Measurements from ENCODE around the gene MAP3K5.

DNA sequence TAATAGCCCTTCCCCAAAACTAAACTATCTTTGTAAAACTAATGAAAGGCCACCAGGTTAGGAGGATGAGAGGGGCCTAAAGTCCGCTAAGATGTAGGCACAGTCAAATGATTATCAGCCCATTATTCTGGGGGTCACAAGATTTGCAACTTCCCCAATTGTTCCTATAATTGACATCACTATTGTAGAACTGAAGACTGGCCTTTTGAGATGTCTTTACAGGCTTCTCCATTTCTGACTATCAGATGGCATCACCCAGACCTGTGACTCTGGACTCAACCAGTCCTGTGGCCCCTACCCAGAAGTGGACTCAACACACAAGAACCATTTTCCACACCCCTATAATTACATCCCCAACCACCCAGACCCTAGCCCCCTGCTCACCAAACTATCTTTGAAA is 180.5 kb downstream of the MAP3K5 start:
- TF ChIP-seq EZH2 (IDR thresholded peaks at IDR 0.05; ENCODE audit: insufficient read depth, low read length), result no peak
- TF ChIP-seq, protein P1, sequence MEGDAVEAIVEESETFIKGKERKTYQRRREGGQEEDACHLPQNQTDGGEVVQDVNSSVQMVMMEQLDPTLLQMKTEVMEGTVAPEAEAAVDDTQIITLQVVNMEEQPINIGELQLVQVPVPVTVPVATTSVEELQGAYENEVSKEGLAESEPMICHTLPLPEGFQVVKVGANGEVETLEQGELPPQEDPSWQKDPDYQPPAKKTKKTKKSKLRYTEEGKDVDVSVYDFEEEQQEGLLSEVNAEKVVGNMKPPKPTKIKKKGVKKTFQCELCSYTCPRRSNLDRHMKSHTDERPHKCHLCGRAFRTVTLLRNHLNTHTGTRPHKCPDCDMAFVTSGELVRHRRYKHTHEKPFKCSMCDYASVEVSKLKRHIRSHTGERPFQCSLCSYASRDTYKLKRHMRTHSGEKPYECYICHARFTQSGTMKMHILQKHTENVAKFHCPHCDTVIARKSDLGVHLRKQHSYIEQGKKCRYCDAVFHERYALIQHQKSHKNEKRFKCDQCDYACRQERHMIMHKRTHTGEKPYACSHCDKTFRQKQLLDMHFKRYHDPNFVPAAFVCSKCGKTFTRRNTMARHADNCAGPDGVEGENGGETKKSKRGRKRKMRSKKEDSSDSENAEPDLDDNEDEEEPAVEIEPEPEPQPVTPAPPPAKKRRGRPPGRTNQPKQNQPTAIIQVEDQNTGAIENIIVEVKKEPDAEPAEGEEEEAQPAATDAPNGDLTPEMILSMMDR (IDR thresholded peaks at IDR 0.05; ENCODE audit: insufficient read depth, low read depth, low read length), result no peak
